Measurements from ENCODE around the gene SMARCA4.

DNA sequence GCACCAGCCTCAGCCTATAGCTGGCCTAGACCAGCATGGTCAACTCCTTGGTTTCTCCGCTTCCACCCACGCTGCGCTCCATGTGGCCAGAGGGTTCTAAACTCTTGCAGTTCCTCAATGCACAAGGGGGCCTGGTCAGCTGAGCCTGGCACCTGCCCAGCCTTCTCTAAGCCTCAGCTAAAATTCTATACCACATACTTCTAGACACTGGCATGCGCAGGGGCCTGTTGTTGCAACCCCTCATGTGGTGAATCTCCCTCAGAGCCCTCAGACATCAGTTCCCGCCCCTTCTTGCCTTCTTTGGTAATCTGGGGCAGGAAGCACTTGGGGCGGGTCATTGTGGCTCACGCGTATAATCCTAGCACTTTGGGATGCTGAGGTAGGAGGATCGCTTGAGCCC, 108.7 kb downstream of the SMARCA4 start:
- TF ChIP-seq, protein P1, sequence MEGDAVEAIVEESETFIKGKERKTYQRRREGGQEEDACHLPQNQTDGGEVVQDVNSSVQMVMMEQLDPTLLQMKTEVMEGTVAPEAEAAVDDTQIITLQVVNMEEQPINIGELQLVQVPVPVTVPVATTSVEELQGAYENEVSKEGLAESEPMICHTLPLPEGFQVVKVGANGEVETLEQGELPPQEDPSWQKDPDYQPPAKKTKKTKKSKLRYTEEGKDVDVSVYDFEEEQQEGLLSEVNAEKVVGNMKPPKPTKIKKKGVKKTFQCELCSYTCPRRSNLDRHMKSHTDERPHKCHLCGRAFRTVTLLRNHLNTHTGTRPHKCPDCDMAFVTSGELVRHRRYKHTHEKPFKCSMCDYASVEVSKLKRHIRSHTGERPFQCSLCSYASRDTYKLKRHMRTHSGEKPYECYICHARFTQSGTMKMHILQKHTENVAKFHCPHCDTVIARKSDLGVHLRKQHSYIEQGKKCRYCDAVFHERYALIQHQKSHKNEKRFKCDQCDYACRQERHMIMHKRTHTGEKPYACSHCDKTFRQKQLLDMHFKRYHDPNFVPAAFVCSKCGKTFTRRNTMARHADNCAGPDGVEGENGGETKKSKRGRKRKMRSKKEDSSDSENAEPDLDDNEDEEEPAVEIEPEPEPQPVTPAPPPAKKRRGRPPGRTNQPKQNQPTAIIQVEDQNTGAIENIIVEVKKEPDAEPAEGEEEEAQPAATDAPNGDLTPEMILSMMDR (IDR thresholded peaks at IDR 0.05): no peak
- no peak for TF ChIP-seq POLR2AphosphoS5 (IDR thresholded peaks at IDR 0.05; ENCODE audit: low read depth, low read length)
- TF ChIP-seq, protein P2, sequence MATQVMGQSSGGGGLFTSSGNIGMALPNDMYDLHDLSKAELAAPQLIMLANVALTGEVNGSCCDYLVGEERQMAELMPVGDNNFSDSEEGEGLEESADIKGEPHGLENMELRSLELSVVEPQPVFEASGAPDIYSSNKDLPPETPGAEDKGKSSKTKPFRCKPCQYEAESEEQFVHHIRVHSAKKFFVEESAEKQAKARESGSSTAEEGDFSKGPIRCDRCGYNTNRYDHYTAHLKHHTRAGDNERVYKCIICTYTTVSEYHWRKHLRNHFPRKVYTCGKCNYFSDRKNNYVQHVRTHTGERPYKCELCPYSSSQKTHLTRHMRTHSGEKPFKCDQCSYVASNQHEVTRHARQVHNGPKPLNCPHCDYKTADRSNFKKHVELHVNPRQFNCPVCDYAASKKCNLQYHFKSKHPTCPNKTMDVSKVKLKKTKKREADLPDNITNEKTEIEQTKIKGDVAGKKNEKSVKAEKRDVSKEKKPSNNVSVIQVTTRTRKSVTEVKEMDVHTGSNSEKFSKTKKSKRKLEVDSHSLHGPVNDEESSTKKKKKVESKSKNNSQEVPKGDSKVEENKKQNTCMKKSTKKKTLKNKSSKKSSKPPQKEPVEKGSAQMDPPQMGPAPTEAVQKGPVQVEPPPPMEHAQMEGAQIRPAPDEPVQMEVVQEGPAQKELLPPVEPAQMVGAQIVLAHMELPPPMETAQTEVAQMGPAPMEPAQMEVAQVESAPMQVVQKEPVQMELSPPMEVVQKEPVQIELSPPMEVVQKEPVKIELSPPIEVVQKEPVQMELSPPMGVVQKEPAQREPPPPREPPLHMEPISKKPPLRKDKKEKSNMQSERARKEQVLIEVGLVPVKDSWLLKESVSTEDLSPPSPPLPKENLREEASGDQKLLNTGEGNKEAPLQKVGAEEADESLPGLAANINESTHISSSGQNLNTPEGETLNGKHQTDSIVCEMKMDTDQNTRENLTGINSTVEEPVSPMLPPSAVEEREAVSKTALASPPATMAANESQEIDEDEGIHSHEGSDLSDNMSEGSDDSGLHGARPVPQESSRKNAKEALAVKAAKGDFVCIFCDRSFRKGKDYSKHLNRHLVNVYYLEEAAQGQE (IDR thresholded peaks at IDR 0.05; ENCODE audit: insufficient read depth in 1 of 2, low read depth in 2 of 2, low read length in 1 of 2): no peak

Data from Panc1 (cell line).